Small intestine (tissue), 7 donors: ENCODE data around the gene CABLES1. TPM values are rescaled to one million over a fixed set of nuclear protein-coding genes. Genes with fewer than 3 reads are reported as not detected.
A peak's percentile ranks its signal among the peaks of the same experiment; 100 is the strongest.

Experiments
- DNase-seq, 2 donors: peaks; one replicate each; pipeline versions ENCODE4 v3.0.0 to v3.0.0-alpha.2; 2013
- FAIRE-seq: peaks from 2 replicates; lab custom pipeline; 2012; peaks lifted over from hg19 to GRCh38; lab: Jason Lieb, UNC
- H3K27ac ChIP-seq, 3 donors: one replicate each; pipeline ENCODE4 v1.5.1; 2013; ENCODE audit warnings: low read length in 2 of 3, mild to moderate bottlenecking in 2 of 3, control low read depth in 1 of 3, inconsistent platforms in 1 of 3, low read depth in 1 of 3, moderate library complexity in 1 of 3
- H3K27me3 ChIP-seq, 3 donors: one replicate each; pipeline ENCODE4 v1.6.1; 2013; ENCODE audit warnings: low read length in 3 of 3, inconsistent platforms in 1 of 3; ENCODE audit not compliant: control insufficient read depth in 3 of 3, insufficient read depth in 3 of 3
- H3K36me3 ChIP-seq, 3 donors: one replicate each; pipeline ENCODE4 v1.6.1; 2013; ENCODE audit warnings: low read length in 3 of 3, inconsistent platforms in 1 of 3, low read depth in 1 of 3, mild to moderate bottlenecking in 1 of 3, moderate library complexity in 1 of 3; ENCODE audit not compliant: control insufficient read depth in 3 of 3, insufficient read depth in 2 of 3
- H3K4me1 ChIP-seq, 3 donors: one replicate each; pipeline ENCODE4 v1.6.1; 2013; ENCODE audit warnings: low read length in 2 of 3, inconsistent platforms in 1 of 3, low read depth in 1 of 3, mild to moderate bottlenecking in 1 of 3, moderate library complexity in 1 of 3; ENCODE audit not compliant: control insufficient read depth in 3 of 3, insufficient read depth in 2 of 3
- H3K4me3 ChIP-seq, 3 donors: one replicate each; pipeline ENCODE4 v1.5.1; 2013; ENCODE audit warnings: low read length in 3 of 3, control low read depth in 1 of 3, inconsistent platforms in 1 of 3, low read depth in 1 of 3, mild to moderate bottlenecking in 1 of 3, moderate library complexity in 1 of 3
- H3K9me3 ChIP-seq, 2 donors: one replicate each; pipeline ENCODE4 v1.6.1; 2013; ENCODE audit warnings: low read depth in 1 of 2, low read length in 1 of 2; ENCODE audit not compliant: control insufficient read depth in 2 of 2, insufficient read depth in 1 of 2
- WGBS, 3 donors: extraction: QIAGEN DNeasy Blood & Tissue Kit; methylation state at CpG; one replicate each; pipeline ENCODE4 v1.1.7; 2013; 5-methylcytosine and 5-hydroxymethylcytosine counted together
- polyA plus RNA-seq, 4 donors: library from polyadenylated mRNA; stranded (reverse) in 3 of 4; unstranded in 1 of 4; fragments of 200-250 nt in 3 of 4; fragments of 120-200 nt in 1 of 4; gene quantifications; one replicate each; pipeline versions ENCODE4 v1.2.1 to v1.2.3, GENCODE V29; 2013
- donor health status: healthy with polysubstance abuse.
- donor health status: control.
- donor health status: control.
- donor health status: Bipolar disorder and iron deficiency.
- donor health status: healthy.

Gene CABLES1
- polyA plus RNA-seq, 4 donors = 6.9 to 11.7 (median 8.5) TPM

DNA sequence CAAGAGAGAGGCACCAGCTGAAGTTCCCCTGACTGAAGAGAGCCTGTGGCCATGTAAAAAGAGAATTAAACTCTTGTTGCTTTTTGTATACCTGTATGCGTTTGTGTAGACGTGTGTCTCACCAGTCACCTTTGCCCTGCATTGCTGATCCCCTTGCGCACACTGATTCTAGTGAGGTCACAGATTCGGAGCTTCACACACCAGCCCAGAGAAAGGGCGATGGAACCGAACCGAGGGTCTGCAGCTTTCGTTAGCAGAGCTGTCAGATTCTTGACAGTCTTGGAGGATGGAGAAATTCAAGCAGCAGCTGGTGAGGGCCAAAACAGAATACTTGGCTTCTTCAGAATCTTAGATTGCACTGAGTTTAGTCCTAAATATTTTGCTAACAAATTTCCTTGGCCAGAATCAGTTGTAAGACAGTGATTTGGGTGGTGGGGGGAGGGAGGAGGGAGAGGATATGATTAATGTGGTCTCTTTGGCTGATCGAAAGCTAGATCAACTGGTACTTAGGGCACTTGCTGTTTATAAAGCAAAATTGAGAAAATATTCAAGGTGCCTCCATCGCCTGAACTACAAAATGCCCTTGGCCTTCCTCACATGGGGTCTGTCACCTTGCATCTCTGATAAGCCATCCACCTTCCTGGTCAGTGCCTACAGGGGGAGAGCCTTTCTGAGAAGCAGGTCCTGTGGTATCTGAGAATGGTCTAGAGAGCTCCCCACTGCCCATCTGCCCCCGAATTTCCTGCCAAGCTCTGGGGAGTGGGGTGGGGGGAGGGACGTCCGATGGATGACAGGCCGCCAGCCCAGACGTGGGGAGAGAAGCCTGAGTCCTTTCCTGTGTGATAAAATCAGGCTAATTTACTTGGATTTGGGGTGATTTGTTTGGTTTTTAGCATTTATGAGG, 123.5 kb downstream of the CABLES1 start:
- Histone ChIP-seq H3K27me3 (no peaks in the 10 kb centered on the region), H3K36me3 (peaks cover 0 to 30% (median 0%) of the 10 kb centered on the region in 3 donors), H3K27ac (peak overlapping the region in 1 of 3 donors; percentile 69), H3K9me3 (no peaks in the 10 kb centered on the region), H3K4me3 (no peak overlapping the region), H3K4me1 (peaks cover 0 to 28% (median 11%) of the 10 kb centered on the region in 3 donors)
- FAIRE-seq = no peak
- DNase-seq = no peak
- 78 to 85% (median 83%) methylated on average over 15 of the region's 15 CpGs for WGBS, 3 donors

DNA sequence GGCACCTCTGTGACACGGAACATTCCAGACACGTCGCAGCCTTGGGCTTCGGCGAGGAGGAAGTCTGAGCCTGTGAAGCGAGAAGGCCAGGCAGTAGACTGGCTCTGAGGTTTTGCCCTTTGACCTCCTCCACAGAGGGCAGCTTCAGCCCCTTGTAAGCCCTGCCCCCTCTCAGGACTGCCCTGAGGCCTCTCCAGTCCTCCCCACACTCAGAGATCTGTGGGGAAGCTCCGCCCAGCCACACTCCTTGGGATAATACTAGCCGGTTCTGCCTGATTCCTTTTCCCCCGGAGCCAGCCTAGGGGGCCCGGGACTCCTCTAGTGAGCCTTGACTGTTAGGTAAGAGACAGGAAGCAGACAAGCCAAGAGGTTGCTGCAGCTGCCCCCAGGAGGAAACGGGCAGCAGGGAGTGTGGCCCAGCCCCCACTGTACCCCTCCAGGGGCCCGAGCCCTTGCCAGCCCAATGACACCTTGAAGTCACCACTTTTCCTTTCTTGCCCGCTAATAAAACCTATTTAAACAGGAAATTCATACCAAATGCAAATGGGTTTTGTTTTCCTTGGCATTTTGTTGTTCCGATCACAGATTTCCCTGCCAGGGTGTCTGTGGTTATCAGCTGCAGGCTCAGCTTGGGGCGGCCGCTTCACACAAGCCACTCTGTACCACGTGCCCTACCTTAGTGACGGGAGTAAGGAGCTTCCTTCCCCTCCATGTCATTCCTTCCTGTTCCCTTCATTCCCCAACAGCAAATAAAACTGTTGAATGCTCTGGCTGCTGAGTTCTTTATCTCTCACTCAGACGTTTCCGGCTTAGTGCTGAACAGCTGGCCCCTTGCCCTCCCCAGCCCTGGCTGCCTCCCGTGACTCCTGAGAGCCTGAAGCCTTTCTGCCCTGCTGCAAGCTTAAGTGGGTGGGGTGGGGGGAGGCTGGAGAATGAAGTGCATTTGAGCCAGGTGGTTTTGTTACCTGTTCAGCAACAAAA, 124.7 kb downstream of the CABLES1 start:
- no peak for FAIRE-seq
- Histone ChIP-seq H3K4me3 (peak overlapping the region in 1 of 3 donors; percentile 18), H3K36me3 (peaks cover 0 to 20% (median 0%) of the 10 kb centered on the region in 3 donors), H3K27me3 (no peaks in the 10 kb centered on the region), H3K27ac (peak overlapping the region in 2 of 3 donors; percentile 69 to 87), H3K9me3 (no peaks in the 10 kb centered on the region), H3K4me1 (peaks cover 0 to 28% (median 11%) of the 10 kb centered on the region in 3 donors)
- DNase-seq = peak; percentile 81 to 91
- 6 to 14% (median 12%) methylated on average over 21 of the region's 21 CpGs for WGBS, 3 donors

DNA sequence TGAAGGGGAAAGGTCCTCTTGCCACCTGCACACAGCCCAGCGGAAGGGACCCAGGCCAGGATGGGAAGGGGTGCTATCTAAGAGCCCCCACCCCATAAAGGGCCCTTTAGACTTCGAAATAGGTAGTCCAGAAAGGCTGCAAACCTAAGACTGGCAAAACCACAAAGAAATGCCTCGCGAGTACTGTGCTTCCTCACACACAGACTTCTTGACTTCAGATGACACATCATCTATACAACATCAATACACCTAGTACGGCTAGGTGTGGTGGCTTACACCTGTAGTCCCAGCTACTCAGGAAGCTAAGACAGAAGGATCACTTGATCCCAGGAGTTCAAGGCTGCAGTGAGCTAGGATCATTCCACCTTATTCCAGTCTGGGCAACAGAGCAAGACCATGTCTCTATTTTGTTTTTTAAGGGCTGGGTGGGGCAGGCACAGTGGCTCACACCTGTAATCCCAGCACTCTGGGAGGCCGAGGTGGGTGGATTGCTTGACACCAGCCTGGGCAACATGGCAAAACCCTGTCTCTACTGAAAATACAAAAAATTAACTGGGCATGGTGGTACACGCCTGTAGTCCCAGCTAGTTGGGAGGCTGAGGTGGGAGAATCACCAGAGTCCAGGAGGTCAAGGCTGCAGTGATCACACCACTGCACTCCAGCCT, 125.8 kb downstream of the CABLES1 start:
- Histone ChIP-seq H3K27ac (peak overlapping the region in 2 of 3 donors; percentile 69 to 87), H3K9me3 (no peaks in the 10 kb centered on the region), H3K27me3 (no peaks in the 10 kb centered on the region), H3K4me1 (peaks cover 0 to 28% (median 11%) of the 10 kb centered on the region in 3 donors), H3K4me3 (no peak overlapping the region), H3K36me3 (peaks cover 0 to 19% (median 0%) of the 10 kb centered on the region in 3 donors)
- DNase-seq = peak in 1 of 2 donors; percentile 8
- WGBS, 3 donors = 53 to 70% (median 62%) methylated on average over 7 of the region's 7 CpGs
- no peak for FAIRE-seq

DNA sequence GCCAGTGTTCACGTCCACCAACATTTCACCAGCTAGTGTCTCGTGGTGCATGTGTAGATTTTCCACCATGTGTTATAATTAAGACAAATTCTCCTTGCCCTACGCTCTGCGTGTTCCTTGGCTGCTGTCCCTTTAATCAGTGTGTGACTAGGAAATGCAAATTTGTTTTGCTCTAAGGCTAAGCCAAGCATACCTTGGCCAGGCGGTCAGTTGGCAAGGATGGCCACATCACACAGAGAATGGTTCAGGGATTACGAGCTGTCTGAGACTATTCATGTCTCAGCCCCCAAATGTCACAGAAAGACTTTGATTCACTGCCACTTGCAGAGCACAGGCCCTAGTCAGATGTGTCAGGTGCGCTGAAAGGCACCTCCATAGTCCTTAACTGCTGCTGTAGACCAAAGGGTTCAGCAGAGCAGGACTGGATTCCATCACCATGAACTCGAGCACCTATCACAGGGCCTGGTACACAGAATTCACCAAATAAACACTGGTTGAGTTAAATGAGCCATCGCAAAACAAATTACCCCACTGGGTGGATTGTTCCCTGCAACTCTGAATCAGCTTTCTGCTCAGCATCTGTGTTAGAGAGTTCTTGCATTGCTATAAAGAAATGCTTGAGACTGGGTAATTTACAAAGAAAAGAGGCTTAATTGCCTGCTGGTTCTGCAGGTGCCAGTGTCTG, 128.4 kb downstream of the CABLES1 start:
- FAIRE-seq (no peak), DNase-seq (no peak)
- Histone ChIP-seq H3K4me3 (no peak overlapping the region), H3K36me3 (peaks cover 0 to 3% (median 0%) of the 10 kb centered on the region in 3 donors), H3K27me3 (no peaks in the 10 kb centered on the region), H3K9me3 (peaks cover 0 to 2% of the 10 kb centered on the region in 2 donors), H3K27ac (no peak overlapping the region), H3K4me1 (peaks cover 0 to 20% (median 10%) of the 10 kb centered on the region in 3 donors)
- 91 to 95% (median 94%) methylated on average over 9 of the region's 9 CpGs for WGBS, 3 donors

DNA sequence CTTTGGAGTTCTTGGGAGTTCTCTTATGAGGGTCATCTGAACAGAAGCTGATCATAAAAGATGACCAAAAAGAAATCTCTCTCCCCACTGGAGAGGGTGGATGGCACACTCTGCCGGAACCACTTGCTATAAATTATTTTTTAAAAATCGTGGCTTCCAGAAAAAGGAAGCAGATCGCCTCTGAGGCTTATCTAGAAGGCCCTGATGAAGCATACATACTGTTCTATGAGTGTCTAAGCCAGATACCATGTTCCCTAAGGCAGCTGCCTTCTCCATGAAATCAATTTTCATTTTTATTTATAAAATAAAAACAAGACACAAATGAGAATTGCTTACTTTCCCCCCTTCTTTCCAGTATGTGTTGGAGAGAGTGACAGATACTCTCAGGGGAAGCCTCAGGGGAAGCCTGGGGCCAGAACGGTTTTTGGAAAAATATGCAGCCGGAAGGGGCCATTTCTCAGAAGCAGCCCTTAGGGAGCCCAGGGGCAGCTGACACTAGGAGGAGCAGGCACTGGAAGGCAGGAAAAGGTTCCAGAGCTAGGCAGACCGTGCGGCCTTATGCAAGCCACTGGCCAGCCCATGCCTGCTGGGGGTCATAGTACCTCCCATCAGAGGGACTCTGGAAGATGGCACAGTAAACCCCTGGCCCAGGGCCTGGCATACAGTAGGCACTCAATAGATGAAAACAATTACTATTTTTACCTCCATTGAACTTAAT, 130.6 kb downstream of the CABLES1 start:
- DNase-seq (no peak), FAIRE-seq (no peak)
- H3K27ac ChIP-seq = no peak overlapping the region
- no peak overlapping the region for H3K4me3 ChIP-seq
- H3K4me1 ChIP-seq = peaks cover 0 to 5% (median 0%) of the 10 kb centered on the region in 3 donors
- H3K36me3 ChIP-seq = no peaks in the 10 kb centered on the region
- peaks cover 0 to 21% of the 10 kb centered on the region in 2 donors for H3K9me3 ChIP-seq
- no peaks in the 10 kb centered on the region for H3K27me3 ChIP-seq
- 77 to 84% (median 78%) methylated on average over 7 of the region's 7 CpGs for WGBS, 3 donors

DNA sequence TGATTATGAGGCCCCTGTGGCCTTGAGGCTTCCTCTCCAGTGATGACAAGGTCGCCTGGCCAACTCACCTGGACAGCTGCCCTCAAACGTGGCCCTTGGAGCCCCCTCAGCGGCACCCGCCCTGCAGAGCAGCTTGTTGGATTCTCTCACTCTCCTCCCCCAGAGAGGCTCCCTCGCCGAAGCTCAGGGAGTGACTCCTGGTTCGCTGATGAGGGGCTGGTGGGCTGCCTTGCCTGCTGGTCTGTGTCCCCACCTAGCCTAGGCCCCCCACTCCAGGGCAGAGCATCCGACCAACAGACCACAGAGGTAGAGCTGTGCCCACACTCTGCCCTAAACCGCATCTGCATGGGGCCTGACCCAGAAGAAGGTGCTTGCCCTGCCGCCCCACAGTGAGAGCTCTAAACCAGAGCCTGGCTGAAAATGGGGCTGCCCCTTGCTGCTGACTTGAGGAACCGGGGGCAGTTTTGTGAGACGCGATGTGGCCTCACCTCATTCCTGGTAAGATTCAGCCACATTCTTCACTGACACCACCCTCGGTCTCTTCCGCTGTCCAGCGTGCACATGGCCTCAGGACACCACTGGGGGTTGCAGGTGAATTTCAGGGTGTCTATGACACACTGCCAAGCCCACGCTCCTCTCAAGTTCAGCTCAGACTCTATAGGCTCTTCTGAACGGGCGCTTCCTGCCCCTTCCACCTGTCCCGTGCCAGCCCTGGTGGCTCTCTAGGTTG, 131.6 kb downstream of the CABLES1 start:
- WGBS, 3 donors = 84 to 92% (median 88%) methylated on average over 20 of the region's 20 CpGs
- DNase-seq (no peak), FAIRE-seq (no peak)
- Histone ChIP-seq H3K9me3 (peaks cover 0 to 28% of the 10 kb centered on the region in 2 donors), H3K27ac (no peak overlapping the region), H3K4me3 (no peak overlapping the region), H3K27me3 (no peaks in the 10 kb centered on the region), H3K4me1 (peaks cover 0 to 4% (median 0%) of the 10 kb centered on the region in 3 donors), H3K36me3 (no peaks in the 10 kb centered on the region)

DNA sequence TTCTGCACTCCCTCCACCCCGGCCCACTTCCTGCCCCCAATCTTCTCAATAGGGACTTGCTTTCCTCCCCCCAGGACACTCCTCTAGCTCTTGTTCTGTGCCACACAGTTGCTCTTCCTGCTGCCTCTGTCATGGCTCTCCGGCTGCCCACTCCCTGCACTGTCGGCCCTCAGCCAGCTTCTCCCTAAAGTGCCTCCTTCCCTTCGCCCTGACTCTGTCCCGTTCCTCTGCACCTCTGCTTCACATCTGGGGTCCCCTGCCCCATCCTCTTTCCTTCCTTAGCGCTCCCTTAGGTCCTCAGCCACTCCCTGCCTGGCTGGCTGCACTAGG, 132.1 kb downstream of the CABLES1 start:
- Histone ChIP-seq H3K36me3 (no peaks in the 10 kb centered on the region), H3K9me3 (peaks cover 0 to 28% of the 10 kb centered on the region in 2 donors), H3K27me3 (no peaks in the 10 kb centered on the region), H3K4me3 (no peak overlapping the region), H3K27ac (no peak overlapping the region), H3K4me1 (peaks cover 0 to 4% (median 0%) of the 10 kb centered on the region in 3 donors)
- DNase-seq (no peak), FAIRE-seq (no peak)
- 84 to 91% (median 90%) methylated on average over 6 of the region's 6 CpGs for WGBS, 3 donors
